HCT116 (cell line): ENCODE data around the gene SYNGR3. TPM values are rescaled to one million over a fixed set of nuclear protein-coding genes. Genes with fewer than 3 reads are reported as not detected.
A peak's percentile ranks its signal among the peaks of the same experiment; 100 is the strongest.

ENCODE experiments used
- ATAC-seq: fragments of 200-7000 bp; cut with Tn5 transposase; 2 replicates; pipeline ENCODE4 v1.9.1; 2020; ENCODE audit warnings: mild to moderate bottlenecking, moderate library complexity
- BruUV-seq: library from RNA; stranded (reverse); fragments of 400-500 nt; replicated peaks from 2 replicates; lab custom pipeline; 2021; lab: Mats Ljungman, UMichigan
- CTCF ChIA-PET: fragments of 300-600 bp; sonication (Branson Sonifier 250); formaldehyde crosslinking; loops from one replicate; lab custom pipeline; 2021; ENCODE audit warnings: antibody characterized with exemption; lab: Charles Lee
- POLR2A ChIA-PET: fragments of 300-600, 350-600 bp; sonication (Branson Sonifier 250); formaldehyde crosslinking; loops from one replicate; lab custom pipeline; 2021; ENCODE audit warnings: antibody characterized with exemption; lab: Charles Lee
- RAD21 ChIA-PET, 2 experiments: fragments of 300-600 bp; sonication (Branson Sonifier 250); formaldehyde crosslinking; loops; one replicate each; lab custom pipeline; 2023; ENCODE audit warnings: low total read pairs in 2 of 2; ENCODE audit not compliant: uncharacterized antibody in 2 of 2, unreplicated experiment in 2 of 2, low non-redundant PET in 1 of 2; lab: Charles Lee
- DNase-seq: peaks from one replicate; pipeline ENCODE4 v3.0.0-alpha.2; 2010; ENCODE audit warnings: low read depth, low spot score
- H2AFZ ChIP-seq: fragments of 200-600 bp; shearing (Covaris generic), sonication (generic); 2 replicates; pipeline ENCODE4 v1.6.1; 2017; ENCODE audit warnings: low read depth, mixed run types, mixed read lengths, antibody characterized with exemption, low read length; ENCODE audit not compliant: poor library complexity, severe bottlenecking
- H3K27ac ChIP-seq: 2 replicates; pipeline ENCODE4 v1.5.1; 2012; ENCODE audit warnings: low read depth, low read length
- H3K27me3 ChIP-seq: fragments of 200-600 bp; sonication (generic); 2 replicates; pipeline ENCODE4 v1.6.1; 2016; ENCODE audit warnings: mixed run types, low read length, mixed read lengths; ENCODE audit not compliant: insufficient read depth
- H3K36me3 ChIP-seq, 2 experiments: fragments of 200-500 bp in 1 of 2; fragments of 200-600 bp in 1 of 2; sonication (Bioruptor generic) in 1 of 2; sonication (generic) in 1 of 2; 2 replicates each; pipeline versions ENCODE4 v1.5.1 to v1.6.1; 2014 to 2016; ENCODE audit warnings: low read length in 2 of 2, inconsistent platforms in 1 of 2, mixed read lengths in 1 of 2, mixed run types in 1 of 2; ENCODE audit not compliant: insufficient read depth in 2 of 2, control insufficient read depth in 1 of 2
- H3K4me1 ChIP-seq, 2 experiments: fragments of 200-600 bp in 1 of 2; sonication (generic) in 1 of 2; 2 replicates each; pipeline versions ENCODE4 v1.5.1 to v1.6.1; 2012 to 2017; ENCODE audit warnings: low read length in 2 of 2, inconsistent platforms in 1 of 2, mild to moderate bottlenecking in 1 of 2, mixed read lengths in 1 of 2, mixed run types in 1 of 2, moderate library complexity in 1 of 2; ENCODE audit not compliant: insufficient read depth in 2 of 2, control insufficient read depth in 1 of 2
- H3K4me2 ChIP-seq: fragments of 200-600 bp; sonication (generic); 2 replicates; pipeline ENCODE4 v1.6.1; 2017; ENCODE audit warnings: mixed run types, low read length, mixed read lengths
- H3K4me3 ChIP-seq, 2 experiments: fragments of 200-600 bp in 1 of 2; sonication (generic) in 1 of 2; replicated peaks in 1 of 2; 2 replicates each; pipeline ENCODE4 v1.5.1; 2011 to 2016; ENCODE audit warnings: low read length in 2 of 2, control low read depth in 1 of 2, low read depth in 1 of 2, mild to moderate bottlenecking in 1 of 2, mixed read lengths in 1 of 2, mixed run types in 1 of 2
- H3K79me2 ChIP-seq: fragments of 200-600 bp; sonication (generic); 2 replicates; pipeline ENCODE4 v1.6.1; 2017; ENCODE audit warnings: mild to moderate bottlenecking, mixed run types, low read length, moderate library complexity, mixed read lengths; ENCODE audit not compliant: insufficient read depth
- H3K9ac ChIP-seq: fragments of 200-600 bp; sonication (generic); 2 replicates; pipeline ENCODE4 v1.6.1; 2016; ENCODE audit warnings: low read length, mixed read lengths
- H3K9me2 ChIP-seq: fragments of 200-600 bp; sonication (generic), shearing (Covaris generic); 2 replicates; pipeline ENCODE4 v1.6.1; 2017; ENCODE audit warnings: mixed run types, mild to moderate bottlenecking, moderate library complexity; ENCODE audit not compliant: insufficient read depth
- H3K9me3 ChIP-seq, 2 experiments: fragments of 200-500 bp in 1 of 2; fragments of 200-600 bp in 1 of 2; sonication (Bioruptor generic) in 1 of 2; sonication (generic) in 1 of 2; 2 replicates each; pipeline ENCODE4 v1.6.1; 2014 to 2017; ENCODE audit warnings: low read length in 2 of 2, mixed read lengths in 2 of 2, inconsistent platforms in 1 of 2, low read depth in 1 of 2, mild to moderate bottlenecking in 1 of 2, mixed run types in 1 of 2, moderate library complexity in 1 of 2; ENCODE audit not compliant: control insufficient read depth in 1 of 2, insufficient read depth in 1 of 2
- H4K20me1 ChIP-seq: fragments of 200-600 bp; sonication (generic), shearing (Covaris generic); 2 replicates; pipeline ENCODE4 v1.6.1; 2017; ENCODE audit warnings: mixed run types, mild to moderate bottlenecking, moderate library complexity; ENCODE audit not compliant: insufficient read depth
- CBX3 ChIP-seq: IDR thresholded peaks from 2 replicates; pipeline ENCODE4 v1.6.1; 2012; ENCODE audit warnings: low read depth
- FOSL1 ChIP-seq: IDR thresholded peaks from 2 replicates; pipeline ENCODE4 v1.6.1; 2012; ENCODE audit warnings: low read depth
- JUND ChIP-seq: IDR thresholded peaks from 2 replicates; pipeline ENCODE4 v1.6.1; 2012
- TCF7L2 ChIP-seq: IDR thresholded peaks from 2 replicates; pipeline ENCODE4 v1.7.0; 2011; ENCODE audit warnings: borderline replicate concordance, inconsistent platforms; ENCODE audit not compliant: insufficient read depth, insufficient read length; ENCODE audit errors: extremely low read depth
- intact Hi-C: fragments of 100-400 bp; cut with micrococcal nuclease; formaldehyde crosslinking; loops from 2 replicates; pipeline ENCODE4 v1.10.0; 2022
- total RNA-seq: library from RNA; stranded (reverse); gene quantifications from one replicate; pipeline ENCODE4 v1.2.1, GENCODE V29; 2021; ENCODE audit not compliant: unreplicated experiment
- TF ChIP-seq, protein P1 (sequence below): IDR thresholded peaks from 2 replicates; pipeline ENCODE4 v1.6.1; 2012

The SYNGR3 gene
- total RNA-seq, 1 experiment from 2014 or later: 11.5 TPM

- Histone ChIP-seq H3K27ac (no peak overlapping the region; the same call in 1 of the 2 replicates), H3K4me3 (no peak overlapping the region), H3K9me2 (no peaks in the 10 kb centered on the region), H3K27me3 (no peaks in the 10 kb centered on the region), H4K20me1 (no peaks in the 10 kb centered on the region), H3K79me2 (no peaks in the 10 kb centered on the region), H3K9me3 (no peaks in the 10 kb centered on the region), H3K4me2 (no peak overlapping the region), H3K9ac (no peak overlapping the region), H2AFZ (no peak overlapping the region), H3K4me1 (peaks cover 0 to 2% of the 10 kb centered on the region in 2 experiments; a peak in 3 of 4 replicates), H3K36me3 (no peaks in the 10 kb centered on the region)
- intact Hi-C loops: no loop called here
- ChIA-PET CTCF (interaction anchor here (0.6 kb wide), 1 partner anchor 137 kb away, joined by 3 read pairs; no protein-coding TSS in a partner anchor), RAD21 (no interaction called here), POLR2A (interaction anchor here (1.1 kb wide), 1 partner anchor 15 kb away, joined by 4 read pairs; the partner anchor contains the start of gene RPS2)
- ATAC-seq (peak; percentile 56), DNase-seq (no peak)
- TF ChIP-seq CBX3 (no peak), TCF7L2 (no peak)
- BruUV-seq: no TSS peak
Measured at GRCh38 chr16:1950047-1950446, 39.7 kb upstream of the SYNGR3 start.

DNA sequence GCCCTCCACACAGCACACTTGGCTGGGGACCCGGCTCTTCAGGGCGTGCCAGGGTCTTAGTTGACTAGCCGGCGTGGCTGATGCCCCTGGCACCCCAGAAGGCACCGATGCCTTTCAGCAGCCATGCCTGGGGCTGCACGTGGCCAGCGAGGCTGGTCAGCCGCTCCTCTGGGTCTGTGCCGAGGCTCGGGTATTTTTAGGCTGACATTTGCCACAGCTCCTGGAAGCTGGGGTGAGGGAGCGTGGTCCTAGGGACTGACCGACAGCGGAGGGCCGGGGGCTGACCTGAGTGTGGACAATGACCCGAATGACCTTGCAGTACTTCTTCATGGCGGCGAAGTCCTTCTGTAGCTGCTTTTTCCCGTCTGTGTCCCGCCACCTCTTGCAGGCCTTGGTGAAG, 39.2 kb upstream of the SYNGR3 start:
- no peaks in the 10 kb centered on the region for H3K36me3 ChIP-seq
- ChIA-PET POLR2A (interaction anchor here (1.1 kb wide), 1 partner anchor 14 kb away, joined by 4 read pairs; the partner anchor contains the start of gene RPS2), RAD21 (no interaction called here), CTCF (no interaction called here)
- no peaks in the 10 kb centered on the region for H4K20me1 ChIP-seq
- no peak overlapping the region for H3K4me2 ChIP-seq
- H3K4me1 ChIP-seq: peaks cover 0 to 2% of the 10 kb centered on the region in 2 experiments; a peak in 3 of 4 replicates
- no peaks in the 10 kb centered on the region for H3K27me3 ChIP-seq
- H3K4me3 ChIP-seq: no peak overlapping the region
- no peak for ATAC-seq
- no TSS peak for BruUV-seq
- no peaks in the 10 kb centered on the region for H3K9me3 ChIP-seq
- H3K79me2 ChIP-seq: no peaks in the 10 kb centered on the region
- H3K9ac ChIP-seq: no peak overlapping the region
- intact Hi-C loops: no loop called here
- no peak for DNase-seq
- H3K9me2 ChIP-seq: no peaks in the 10 kb centered on the region
- H3K27ac ChIP-seq: no peak overlapping the region; the same call in 1 of the 2 replicates
- TF ChIP-seq JUND (no peak), FOSL1 (no peak)
- TF ChIP-seq, protein P1, sequence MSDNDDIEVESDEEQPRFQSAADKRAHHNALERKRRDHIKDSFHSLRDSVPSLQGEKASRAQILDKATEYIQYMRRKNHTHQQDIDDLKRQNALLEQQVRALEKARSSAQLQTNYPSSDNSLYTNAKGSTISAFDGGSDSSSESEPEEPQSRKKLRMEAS: no peak
- H2AFZ ChIP-seq: no peak overlapping the region
